GM21447 (cell line): ENCODE results near the gene TYROBP.
"Not testable (repeated sequence)": the region's sequence is repeated elsewhere in the genome, so short reads cannot be mapped to it uniquely, and the experiment has no call there.

ENCODE experiments used
- ATAC-seq: cut with Tn5 transposase; IDR thresholded peaks from one replicate; pipeline ENCODE4 v1.9.1; 2021; ENCODE audit not compliant: unreplicated experiment

TYROBP gene

GRCh38 chr19:35901854-35902661 is 6.0 kb downstream of the TYROBP start, which contains the start of gene HCST:
Gene HCST, plus strand, starts transcription at chr19:35902529. Its CDS starts 65 bp downstream, at chr19:35902594.
- ATAC-seq = no peak

- ATAC-seq = no peak
Measured at GRCh38 chr19:35901055-35901644, 6.9 kb downstream of the TYROBP start.

- peak; percentile 31 for ATAC-seq
Measured at GRCh38 chr19:35899547-35900214, 8.4 kb downstream of the TYROBP start.

GRCh38 chr19:35898499-35898809 is 9.6 kb downstream of the TYROBP start:
- ATAC-seq = no peak

- no peak for ATAC-seq
Measured at GRCh38 chr19:35897706-35898451, 10.2 kb downstream of the TYROBP start.

GRCh38 chr19:35896643-35897040 is 11.5 kb downstream of the TYROBP start:
- no peak for ATAC-seq

- no peak for ATAC-seq
Measured at GRCh38 chr19:35895911-35896642, 12.0 kb downstream of the TYROBP start.

GRCh38 chr19:35894342-35894741 is 13.8 kb downstream of the TYROBP start:
- ATAC-seq = no peak

GRCh38 chr19:35891819-35892218 is 16.3 kb downstream of the TYROBP start:
- ATAC-seq = not testable (repeated sequence)

- no peak for ATAC-seq
Measured at GRCh38 chr19:35890113-35890650, 17.9 kb downstream of the TYROBP start.

GRCh38 chr19:35889370-35890112 is 18.6 kb downstream of the TYROBP start:
- no peak for ATAC-seq

GRCh38 chr19:35888398-35888797 is 19.7 kb downstream of the TYROBP start:
- ATAC-seq = no peak

- no peak for ATAC-seq
Measured at GRCh38 chr19:35887197-35887596, 20.9 kb downstream of the TYROBP start.

GRCh38 chr19:35885904-35886303 is 22.2 kb downstream of the TYROBP start:
- ATAC-seq = no peak

- no peak for ATAC-seq
Measured at GRCh38 chr19:35885225-35885738, 22.8 kb downstream of the TYROBP start.

GRCh38 chr19:35883882-35884281 is 24.2 kb downstream of the TYROBP start:
- ATAC-seq = no peak

GRCh38 chr19:35882114-35882832 is 25.8 kb downstream of the TYROBP start:
- no peak for ATAC-seq

GRCh38 chr19:35879770-35880317 is 28.3 kb downstream of the TYROBP start:
- no peak for ATAC-seq

GRCh38 chr19:35879068-35879467 is 29.0 kb downstream of the TYROBP start:
- ATAC-seq = no peak
